A673 (cell line): ENCODE results near the gene TSSC4.

Source experiments
- CTCF ChIP-seq: fragments of 300-800, 200-600 bp; sonication (generic); conservative IDR thresholded peaks from 2 replicates; pipeline ENCODE4 v1.5.1; 2017; ENCODE audit warnings: low read depth, mild to moderate bottlenecking, antibody characterized with exemption, low read length, moderate library complexity, mixed read lengths
- EZH2 ChIP-seq: fragments of 200-600 bp; sonication (generic); IDR thresholded peaks from 2 replicates; pipeline ENCODE4 v1.6.1; 2017; ENCODE audit warnings: borderline replicate concordance, low read depth, mild to moderate bottlenecking, mixed read lengths, antibody characterized with exemption, low read length; ENCODE audit not compliant: poor library complexity, severe bottlenecking

DNA sequence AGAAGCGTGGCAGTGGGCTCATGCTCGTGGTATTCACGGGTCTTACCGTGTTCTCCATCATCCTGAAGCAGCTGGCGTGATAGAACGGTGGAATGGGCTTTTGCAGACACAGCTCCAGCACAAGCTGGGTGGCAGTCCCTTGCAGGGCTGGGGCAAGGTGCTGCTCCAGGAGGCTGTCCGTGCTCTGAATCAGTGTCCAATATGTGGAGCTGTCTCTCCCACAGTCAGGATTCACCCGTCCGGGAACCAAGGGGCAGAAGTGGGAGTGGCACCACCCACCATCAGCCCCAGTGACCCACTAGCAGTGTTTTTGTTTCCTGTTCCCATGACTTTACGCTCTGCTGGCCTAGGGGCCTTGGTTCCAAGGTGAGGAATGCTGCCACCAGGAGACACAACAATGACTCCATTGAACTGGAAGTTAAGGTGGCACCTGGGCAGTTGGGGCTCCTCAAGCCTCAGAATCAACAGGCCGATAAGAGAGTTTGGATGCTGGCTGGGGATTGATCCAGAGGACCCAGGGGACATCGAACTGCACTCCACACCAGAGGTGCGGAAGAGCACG is 40.4 kb upstream of the TSSC4 start:
- TF ChIP-seq CTCF (no peak), EZH2 (no peak)
